ENCODE results near the gene KRABD2.

KRABD2 gene

GRCh38 chr17:8376271-8377067 lies at the start of gene KRABD2:
TSS of gene KRABD2 (minus strand) at chr17:8376704.
- TF ChIP-seq CTCF (IDR thresholded peaks at IDR 0.05; ENCODE audit: low read depth): no peak

GRCh38 chr17:8421571-8421970 lies 45.1 kb upstream of the KRABD2 start:
- TF ChIP-seq CTCF (IDR thresholded peaks at IDR 0.05; ENCODE audit: low read depth): no peak

- TF ChIP-seq CTCF (IDR thresholded peaks at IDR 0.05; ENCODE audit: low read depth): no peak
Measured at GRCh38 chr17:8420041-8420934, 43.8 kb upstream of the KRABD2 start.

- TF ChIP-seq CTCF (IDR thresholded peaks at IDR 0.05; ENCODE audit: low read depth): no peak
Measured at GRCh38 chr17:8419305-8419704, 42.8 kb upstream of the KRABD2 start.

- no peak for TF ChIP-seq CTCF (IDR thresholded peaks at IDR 0.05; ENCODE audit: low read depth)
Measured at GRCh38 chr17:8418471-8418870, 42.0 kb upstream of the KRABD2 start.

GRCh38 chr17:8417806-8418205 lies 41.3 kb upstream of the KRABD2 start:
- no peak for TF ChIP-seq CTCF (IDR thresholded peaks at IDR 0.05; ENCODE audit: low read depth)

- no peak for TF ChIP-seq CTCF (IDR thresholded peaks at IDR 0.05; ENCODE audit: low read depth)
Measured at GRCh38 chr17:8413938-8414337, 37.4 kb upstream of the KRABD2 start.

Measured in subcutaneous adipose tissue (tissue), 1 donor.